ENCODE measurements around the gene BICC1. TPM values are rescaled to one million over a fixed set of nuclear protein-coding genes. Genes with fewer than 3 reads are reported as not detected.

Gene BICC1
- total RNA-seq, 1 experiment from 2014 or later: 0.57 TPM

DNA sequence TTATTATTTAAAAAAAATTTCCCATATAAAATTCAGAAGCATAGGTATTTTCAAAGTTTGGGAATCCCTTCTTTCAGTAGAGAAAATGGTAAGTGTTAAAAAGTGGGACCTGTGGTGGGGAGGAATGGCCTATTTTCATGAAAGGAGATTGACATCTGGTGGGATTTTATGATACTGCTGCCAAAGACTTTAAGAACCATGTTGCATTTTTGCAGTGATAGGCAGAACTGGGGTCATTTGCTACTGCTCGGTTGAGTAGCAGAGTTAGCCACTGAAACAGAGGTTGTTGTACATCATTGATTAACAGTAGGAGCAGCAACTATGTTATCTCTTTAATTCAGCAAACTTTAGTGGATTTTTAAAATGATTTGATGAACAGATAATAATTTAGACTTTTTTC lies 4.4 kb downstream of the BICC1 start:
- no peaks in the 10 kb centered on the region for H4K20me1 ChIP-seq (ENCODE audit: control insufficient read depth, insufficient read depth, insufficient read length)
- H3K14ac ChIP-seq (ENCODE audit: insufficient read depth, low read length): no peak overlapping the region
- TF ChIP-seq, protein P1, sequence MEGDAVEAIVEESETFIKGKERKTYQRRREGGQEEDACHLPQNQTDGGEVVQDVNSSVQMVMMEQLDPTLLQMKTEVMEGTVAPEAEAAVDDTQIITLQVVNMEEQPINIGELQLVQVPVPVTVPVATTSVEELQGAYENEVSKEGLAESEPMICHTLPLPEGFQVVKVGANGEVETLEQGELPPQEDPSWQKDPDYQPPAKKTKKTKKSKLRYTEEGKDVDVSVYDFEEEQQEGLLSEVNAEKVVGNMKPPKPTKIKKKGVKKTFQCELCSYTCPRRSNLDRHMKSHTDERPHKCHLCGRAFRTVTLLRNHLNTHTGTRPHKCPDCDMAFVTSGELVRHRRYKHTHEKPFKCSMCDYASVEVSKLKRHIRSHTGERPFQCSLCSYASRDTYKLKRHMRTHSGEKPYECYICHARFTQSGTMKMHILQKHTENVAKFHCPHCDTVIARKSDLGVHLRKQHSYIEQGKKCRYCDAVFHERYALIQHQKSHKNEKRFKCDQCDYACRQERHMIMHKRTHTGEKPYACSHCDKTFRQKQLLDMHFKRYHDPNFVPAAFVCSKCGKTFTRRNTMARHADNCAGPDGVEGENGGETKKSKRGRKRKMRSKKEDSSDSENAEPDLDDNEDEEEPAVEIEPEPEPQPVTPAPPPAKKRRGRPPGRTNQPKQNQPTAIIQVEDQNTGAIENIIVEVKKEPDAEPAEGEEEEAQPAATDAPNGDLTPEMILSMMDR (conservative IDR thresholded peaks at IDR 0.05): no peak
- DNase-seq: no peak
- H3K18ac ChIP-seq (ENCODE audit: insufficient read length, low read depth, low read length): no peak overlapping the region
- H3K79me1 ChIP-seq (ENCODE audit: insufficient read depth, low read depth, low read length, poor library complexity, severe bottlenecking): no peaks in the 10 kb centered on the region
- no peak overlapping the region for H2BK15ac ChIP-seq (ENCODE audit: low read depth, low read length)
- H2AFZ ChIP-seq (ENCODE audit: low read length): no peak overlapping the region
- no peak overlapping the region for H3K4me2 ChIP-seq (ENCODE audit: insufficient read depth, insufficient read length, low read length)
- no peak overlapping the region for H4K91ac ChIP-seq (ENCODE audit: insufficient read length, low read depth, low read length)
- no peak overlapping the region for H3K4me3 Mint-ChIP-seq
- H3K4me1 Mint-ChIP-seq: peaks cover 11% of the 10 kb centered on the region in 2 experiments
- H3K23me2 ChIP-seq (ENCODE audit: insufficient read length, low read depth, low read length, poor library complexity, severe bottlenecking): peaks cover 10% of the 10 kb centered on the region
- no peak overlapping the region for H3K56ac ChIP-seq (ENCODE audit: insufficient read length, low read depth, low read length)
- H4K8ac ChIP-seq (replicated peaks; ENCODE audit: insufficient read length, low read depth, low read length): no peak overlapping the region
- H3K27me3 Mint-ChIP-seq (ENCODE audit: low read depth): peaks cover 34% of the 10 kb centered on the region
- no peak overlapping the region for H4K5ac ChIP-seq (ENCODE audit: insufficient read length, low read depth, low read length)
- H2AK5ac ChIP-seq (ENCODE audit: insufficient read length, low read length): no peak overlapping the region
- H3K23ac ChIP-seq (ENCODE audit: insufficient read length, low read depth, low read length): no peak overlapping the region
- no peak overlapping the region for H2BK12ac ChIP-seq (ENCODE audit: insufficient read length, low read depth, low read length)
- no peak overlapping the region for H3T11ph ChIP-seq (ENCODE audit: low read length)
- no peak overlapping the region for H2BK5ac ChIP-seq (ENCODE audit: insufficient read length, low read length)
- H3K27me3 ChIP-seq (ENCODE audit: insufficient read depth, low read length): peaks cover 15% of the 10 kb centered on the region; the same call in 1 of the 2 replicates
- no CpG with 5 or more reads among the region's 1 CpG for WGBS (ENCODE audit: extremely low coverage, insufficient read length, low lambda C conversion rate)
- no peaks in the 10 kb centered on the region for H3K4me1 ChIP-seq (ENCODE audit: insufficient read depth, low read length)
- no peak overlapping the region for H3K27ac Mint-ChIP-seq
- H3K27ac ChIP-seq (ENCODE audit: insufficient read length, low read depth, low read length): no peak overlapping the region
- H3K79me2 ChIP-seq (ENCODE audit: insufficient read depth, low read length): no peaks in the 10 kb centered on the region
- H3K9me3 ChIP-seq (ENCODE audit: control insufficient read depth, low read depth, low read length): no peaks in the 10 kb centered on the region
- H3K9ac ChIP-seq (ENCODE audit: extremely low read depth, insufficient read length, low read length): no peak overlapping the region
- no peak overlapping the region for H2BK20ac ChIP-seq (ENCODE audit: low read depth, low read length, poor library complexity, severe bottlenecking)
- no peaks in the 10 kb centered on the region; a peak in 1 of 5 replicates for H3K9me3 Mint-ChIP-seq
- no peak overlapping the region for H3K4ac ChIP-seq (ENCODE audit: low read depth, low read length)
- no peaks in the 10 kb centered on the region for H3K36me3 Mint-ChIP-seq (ENCODE audit: insufficient read depth in 1 of 3, low read depth in 3 of 3)
- no peak overlapping the region for H2BK120ac ChIP-seq (ENCODE audit: low read depth, low read length, poor library complexity, severe bottlenecking)

All from H9 (cell line).